ENCODE results near the gene GTF2H2C. TPM values are rescaled to one million over a fixed set of nuclear protein-coding genes. Genes with fewer than 3 reads are reported as not detected.
"Not testable (repeated sequence)": the region's sequence is repeated elsewhere in the genome, so short reads cannot be mapped to it uniquely, and the experiment has no call there.

The GTF2H2C gene
- total RNA-seq, 2 donors from 2014 or later, result 11.0 to 12.9 TPM

DNA sequence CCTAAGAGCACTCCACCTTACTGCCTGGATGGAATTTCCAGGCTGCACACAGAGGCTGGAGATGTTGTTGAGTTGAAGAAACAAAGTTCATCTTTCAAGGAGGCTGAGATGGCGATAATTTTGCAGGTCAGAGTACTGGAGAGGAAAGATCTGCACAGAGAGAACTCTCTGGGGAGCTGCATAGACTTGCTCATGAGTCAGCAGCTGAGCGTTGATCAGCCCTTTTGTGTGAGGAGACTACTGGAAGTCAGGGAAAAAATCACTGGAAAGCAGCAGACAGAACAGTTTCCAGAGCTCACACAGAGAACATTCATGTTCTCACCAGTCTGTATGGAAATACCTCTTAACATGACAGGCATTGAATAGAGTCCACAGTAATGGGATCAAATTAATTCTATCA, 23.4 kb downstream of the GTF2H2C start:
- not testable (repeated sequence) for DNase-seq (ENCODE audit: low spot score); H3K9me3 ChIP-seq; H3K4me3 ChIP-seq; H3K4me1 ChIP-seq; H3K27me3 ChIP-seq; H3K27ac ChIP-seq; H3K36me3 ChIP-seq

- not testable (repeated sequence) for H3K36me3 ChIP-seq; H3K27ac ChIP-seq; H3K4me1 ChIP-seq; DNase-seq (ENCODE audit: low spot score); H3K9me3 ChIP-seq; H3K4me3 ChIP-seq; H3K27me3 ChIP-seq
Measured at GRCh38 chr5:69596114-69596840, 36.3 kb downstream of the GTF2H2C start.

DNA sequence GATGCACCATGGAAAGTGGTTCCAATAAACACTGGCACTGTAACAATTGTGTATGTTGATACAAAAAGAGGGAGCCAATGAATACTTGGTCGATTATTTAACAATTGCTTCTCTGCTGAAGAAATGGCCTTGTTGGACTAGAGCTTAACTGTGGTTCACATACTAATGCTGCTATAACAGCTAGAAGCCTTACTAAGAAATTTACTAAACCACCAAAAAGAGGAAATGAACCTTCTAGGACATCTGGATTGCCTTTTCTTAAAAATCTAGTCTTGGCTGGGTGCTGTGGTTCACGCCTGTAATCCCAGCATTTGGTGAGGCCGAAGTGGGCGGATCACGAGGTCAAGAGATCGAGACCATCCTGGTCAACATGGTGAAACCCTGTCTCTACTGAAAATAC, 42.0 kb downstream of the GTF2H2C start:
- not testable (repeated sequence) for H3K27ac ChIP-seq; H3K9me3 ChIP-seq; H3K4me3 ChIP-seq; DNase-seq (ENCODE audit: low spot score); H3K4me1 ChIP-seq; H3K36me3 ChIP-seq; H3K27me3 ChIP-seq

- not testable (repeated sequence) for H3K9me3 ChIP-seq; H3K27me3 ChIP-seq; H3K4me1 ChIP-seq; H3K36me3 ChIP-seq; H3K27ac ChIP-seq; H3K4me3 ChIP-seq; DNase-seq (ENCODE audit: low spot score)
Measured at GRCh38 chr5:69606839-69607238, 46.8 kb downstream of the GTF2H2C start.

- H3K27me3 ChIP-seq, H3K4me3 ChIP-seq, H3K4me1 ChIP-seq: not testable (repeated sequence)
Measured at GRCh38 chr5:69607750-69608149, 47.8 kb downstream of the GTF2H2C start.

GRCh38 chr5:69608861-69609496, 49.0 kb downstream of the GTF2H2C start:
- not testable (repeated sequence) for H3K27ac ChIP-seq; H3K4me1 ChIP-seq; DNase-seq (ENCODE audit: low spot score); H3K27me3 ChIP-seq; H3K9me3 ChIP-seq; H3K4me3 ChIP-seq; H3K36me3 ChIP-seq

More at GRCh38 chr5:69607750-69608149, 47.8 kb downstream of the GTF2H2C start:
- H3K27ac ChIP-seq; H3K9me3 ChIP-seq; DNase-seq (ENCODE audit: low spot score); H3K36me3 ChIP-seq: not testable (repeated sequence)

GRCh38 chr5:69614843-69615242, 54.9 kb downstream of the GTF2H2C start:
- not testable (repeated sequence) for H3K4me3 ChIP-seq; DNase-seq (ENCODE audit: low spot score); H3K36me3 ChIP-seq; H3K4me1 ChIP-seq; H3K9me3 ChIP-seq; H3K27me3 ChIP-seq; H3K27ac ChIP-seq

GRCh38 chr5:69631879-69632278, 71.9 kb downstream of the GTF2H2C start:
- H3K27ac ChIP-seq; DNase-seq (ENCODE audit: low spot score); H3K27me3 ChIP-seq; H3K9me3 ChIP-seq; H3K4me1 ChIP-seq; H3K4me3 ChIP-seq; H3K36me3 ChIP-seq: not testable (repeated sequence)

Other genes starting within 250 kb of the GTF2H2C start
- gene CCDC125, start 227.4 kb upstream of the GTF2H2C start, total RNA-seq, result 1 to 10 TPM; 2.7 to 2.8 TPM
- 10 to 100 TPM; 14.5 to 15.7 TPM for gene AK6, start 190.7 kb upstream of the GTF2H2C start, total RNA-seq
- gene TAF9, start 190.7 kb upstream of the GTF2H2C start, total RNA-seq, result 10 to 100 TPM; 35.2 to 41.5 TPM
- gene RAD17, start 190.4 kb upstream of the GTF2H2C start, total RNA-seq, result 10 to 100 TPM in 1 of 2 donors, 1 to 10 TPM in 1; 9.3 to 17.9 TPM
- gene MARVELD2, start 145.1 kb upstream of the GTF2H2C start, total RNA-seq, result 1 to 10 TPM; 1.6 to 2.3 TPM
- gene OCLN, start 67.4 kb upstream of the GTF2H2C start, total RNA-seq, result 1 to 10 TPM; 2.7 to 3.2 TPM

All from right atrium auricular region (tissue), 2 donors.